GM18867 (cell line): ENCODE measurements around the gene CCT8.

Source experiments
- ATAC-seq: cut with Tn5 transposase; IDR thresholded peaks from one replicate; pipeline ENCODE4 v1.9.1; 2021; ENCODE audit warnings: mild to moderate bottlenecking, moderate library complexity; ENCODE audit not compliant: unreplicated experiment

CCT8 gene, protein sequence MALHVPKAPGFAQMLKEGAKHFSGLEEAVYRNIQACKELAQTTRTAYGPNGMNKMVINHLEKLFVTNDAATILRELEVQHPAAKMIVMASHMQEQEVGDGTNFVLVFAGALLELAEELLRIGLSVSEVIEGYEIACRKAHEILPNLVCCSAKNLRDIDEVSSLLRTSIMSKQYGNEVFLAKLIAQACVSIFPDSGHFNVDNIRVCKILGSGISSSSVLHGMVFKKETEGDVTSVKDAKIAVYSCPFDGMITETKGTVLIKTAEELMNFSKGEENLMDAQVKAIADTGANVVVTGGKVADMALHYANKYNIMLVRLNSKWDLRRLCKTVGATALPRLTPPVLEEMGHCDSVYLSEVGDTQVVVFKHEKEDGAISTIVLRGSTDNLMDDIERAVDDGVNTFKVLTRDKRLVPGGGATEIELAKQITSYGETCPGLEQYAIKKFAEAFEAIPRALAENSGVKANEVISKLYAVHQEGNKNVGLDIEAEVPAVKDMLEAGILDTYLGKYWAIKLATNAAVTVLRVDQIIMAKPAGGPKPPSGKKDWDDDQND

DNA sequence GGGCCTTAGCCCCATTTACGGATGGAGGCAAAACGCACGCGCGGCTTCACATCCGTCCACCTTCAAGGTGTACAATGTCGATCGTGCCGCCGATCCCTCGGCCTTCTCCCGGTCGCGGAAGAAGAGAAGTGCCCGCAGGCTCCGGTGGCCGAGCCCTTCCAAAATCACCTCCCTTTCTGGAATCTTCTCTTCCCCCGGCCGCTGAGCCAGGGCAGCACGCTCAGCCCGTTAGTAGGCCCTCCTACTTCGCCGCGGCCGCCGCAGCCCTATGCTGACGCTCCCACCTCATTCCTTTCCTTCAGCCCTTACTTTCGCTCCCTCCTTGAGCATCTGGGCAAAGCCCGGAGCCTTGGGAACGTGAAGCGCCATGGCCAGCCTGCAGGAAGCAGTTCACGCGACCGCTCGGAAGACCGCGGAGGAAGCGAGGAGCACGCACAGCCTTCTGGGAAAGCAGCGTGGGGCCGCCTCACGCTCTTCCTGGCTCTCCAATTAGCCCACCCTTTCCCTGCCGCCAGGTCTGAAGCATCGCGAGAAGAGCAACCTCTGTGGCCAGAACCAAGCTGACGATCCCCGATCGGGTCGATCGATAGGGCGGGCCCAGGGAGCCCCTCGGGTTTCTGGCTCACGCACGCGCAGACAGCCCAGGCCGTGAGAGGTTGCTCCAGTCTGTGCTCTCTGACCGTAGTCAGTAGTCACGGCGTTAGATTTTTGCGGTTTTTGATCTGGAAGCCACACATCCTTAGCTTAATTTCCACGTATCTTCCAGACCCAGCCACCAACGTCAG is at the start of gene CCT8:
TSS of gene CCT8 (minus strand) at position 427 of the 785 bp plus-strand sequence. CDS start at position 369, 58 bp downstream.
- peak; percentile 86 for ATAC-seq

DNA sequence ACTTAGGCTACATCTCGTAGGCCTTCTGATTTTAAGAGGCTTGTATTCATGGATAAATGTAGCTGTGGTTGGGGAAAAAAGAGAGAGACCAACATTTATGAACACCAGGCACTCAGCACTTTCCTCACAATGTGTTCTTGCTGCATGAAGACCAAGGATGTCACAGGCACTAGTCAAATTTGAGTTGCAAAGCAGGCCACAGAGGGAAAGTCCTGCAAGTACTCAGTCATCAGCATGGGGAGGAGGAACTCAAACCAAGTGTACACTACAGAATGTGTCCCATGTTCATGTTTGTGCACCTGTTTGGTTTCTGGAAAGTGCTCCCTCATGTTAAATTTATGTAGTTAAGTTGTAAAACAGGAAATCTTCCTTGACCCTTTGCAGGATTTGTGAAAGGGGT is 48.3 kb upstream of the CCT8 start:
- ATAC-seq: peak; percentile 73

DNA sequence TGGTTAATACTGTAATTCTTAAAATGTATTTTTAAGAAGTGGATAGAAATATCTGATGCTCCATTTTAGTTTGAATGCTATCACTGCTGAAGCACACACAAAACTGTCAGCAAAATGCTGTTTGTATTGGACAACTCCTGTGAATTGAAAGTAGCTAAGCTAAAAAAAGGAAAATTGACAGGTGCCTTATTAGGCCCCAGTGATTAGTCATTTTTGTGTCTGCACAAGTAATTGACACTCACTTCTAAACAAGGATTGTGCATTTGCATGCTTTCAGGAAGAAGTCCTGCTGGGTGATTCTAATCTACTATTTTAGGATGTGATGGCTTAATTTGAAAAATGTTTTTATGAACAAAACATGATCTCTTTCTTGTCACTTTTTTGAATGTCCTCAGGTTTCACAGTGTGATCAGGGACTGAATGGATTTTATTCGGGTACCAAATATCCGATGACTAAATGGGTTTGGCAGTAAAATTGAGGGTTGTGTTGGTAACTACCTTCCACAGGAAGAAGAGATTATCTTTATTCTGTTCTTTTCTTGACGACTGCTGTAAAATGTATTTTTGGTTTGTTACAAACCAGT is 44.0 kb upstream of the CCT8 start:
- ATAC-seq: peak; percentile 56

DNA sequence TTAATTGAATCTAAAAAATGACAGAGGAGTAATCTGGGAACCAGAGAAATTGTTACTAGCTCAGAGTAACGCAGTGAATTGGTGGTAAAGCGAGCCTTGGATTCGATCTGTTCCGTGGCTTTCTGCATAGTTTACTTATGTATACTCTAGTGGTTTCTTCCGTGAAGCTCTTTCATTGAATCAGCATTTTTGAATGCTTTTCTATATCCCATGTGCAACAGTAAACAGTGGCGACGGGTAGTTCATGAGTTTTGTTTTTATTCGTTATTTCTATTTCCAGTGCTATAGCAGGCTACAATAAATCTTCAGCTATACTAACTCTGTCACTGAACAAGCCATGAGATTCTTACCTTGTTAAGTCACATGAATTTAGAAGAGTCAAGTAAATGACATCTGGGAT is 42.5 kb upstream of the CCT8 start:
- ATAC-seq: no peak

DNA sequence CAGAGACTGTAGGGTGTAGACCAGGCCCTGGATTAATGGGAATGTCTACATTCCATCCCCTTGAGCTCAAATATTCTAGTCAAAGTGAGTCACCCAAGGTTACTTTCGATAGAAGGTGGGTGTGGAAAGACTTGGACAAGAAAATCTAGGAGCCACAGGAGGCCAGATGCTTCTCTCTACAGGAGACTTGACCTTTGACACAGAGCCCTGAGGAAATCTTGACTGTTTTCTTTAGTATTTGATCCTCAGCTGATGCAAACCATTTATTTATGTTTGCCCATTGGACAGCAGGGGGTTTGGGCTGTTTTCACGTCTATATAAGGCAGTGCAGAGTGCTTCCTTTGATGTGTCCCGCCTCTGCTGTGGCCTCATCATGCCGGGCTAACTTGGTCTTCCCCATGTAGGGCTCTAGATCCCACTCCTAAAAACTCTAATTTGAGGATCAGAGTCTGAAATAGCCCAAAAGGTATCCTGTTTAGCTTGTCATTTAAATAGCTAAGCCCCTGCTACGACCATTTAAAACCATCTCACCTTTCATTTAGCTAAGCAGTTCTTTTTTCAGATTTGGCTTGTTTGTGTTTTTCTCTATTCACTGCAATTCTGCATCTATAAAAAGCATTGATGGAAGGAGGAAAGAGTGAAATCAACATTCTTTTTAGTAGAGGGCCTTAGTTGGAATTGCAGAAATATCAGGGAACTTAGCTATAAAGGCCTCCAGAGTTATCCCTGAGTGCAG is 41.5 kb upstream of the CCT8 start:
- ATAC-seq: no peak

DNA sequence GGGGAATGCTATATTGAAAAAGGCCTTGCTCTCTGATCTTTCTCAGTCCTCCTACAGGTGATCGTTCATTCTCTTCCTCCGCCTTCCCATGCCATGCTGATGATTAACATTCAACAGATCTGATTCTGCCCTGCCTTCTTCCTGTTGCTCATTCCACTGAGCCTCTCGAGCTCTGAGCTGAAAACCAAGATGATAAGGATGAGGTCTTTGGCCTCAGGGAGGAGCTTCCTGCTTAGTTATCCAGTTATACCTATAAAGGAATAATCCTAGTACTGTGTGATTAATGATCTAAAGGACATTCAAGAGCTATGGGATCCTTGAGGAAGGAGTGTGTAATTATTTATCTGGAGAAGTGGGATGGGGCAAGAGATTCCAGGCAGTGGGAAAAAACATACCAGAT is 31.8 kb upstream of the CCT8 start:
- no peak for ATAC-seq

DNA sequence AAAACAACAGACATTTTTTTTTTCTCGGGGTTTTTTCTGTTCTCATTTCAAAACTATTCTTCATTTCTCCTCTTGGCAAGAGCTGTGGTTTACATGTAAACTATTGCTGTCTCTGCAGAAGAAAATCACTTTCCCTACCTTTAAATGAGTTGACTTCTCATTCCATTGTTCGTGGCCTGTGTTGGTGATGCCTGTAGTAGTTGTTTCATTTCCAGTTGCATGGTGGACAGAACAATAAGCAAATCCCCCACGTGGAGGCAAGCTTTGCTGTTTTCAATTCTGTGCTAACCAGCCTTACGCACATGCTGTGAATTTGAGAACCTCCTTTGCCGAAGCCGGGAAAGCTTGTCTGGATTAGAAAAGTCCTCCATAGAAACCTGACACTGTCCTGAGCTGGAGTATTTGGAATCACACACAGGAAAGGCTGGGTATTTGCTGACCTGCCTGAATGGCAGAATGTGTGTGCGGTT is 30.8 kb upstream of the CCT8 start:
- no peak for ATAC-seq

DNA sequence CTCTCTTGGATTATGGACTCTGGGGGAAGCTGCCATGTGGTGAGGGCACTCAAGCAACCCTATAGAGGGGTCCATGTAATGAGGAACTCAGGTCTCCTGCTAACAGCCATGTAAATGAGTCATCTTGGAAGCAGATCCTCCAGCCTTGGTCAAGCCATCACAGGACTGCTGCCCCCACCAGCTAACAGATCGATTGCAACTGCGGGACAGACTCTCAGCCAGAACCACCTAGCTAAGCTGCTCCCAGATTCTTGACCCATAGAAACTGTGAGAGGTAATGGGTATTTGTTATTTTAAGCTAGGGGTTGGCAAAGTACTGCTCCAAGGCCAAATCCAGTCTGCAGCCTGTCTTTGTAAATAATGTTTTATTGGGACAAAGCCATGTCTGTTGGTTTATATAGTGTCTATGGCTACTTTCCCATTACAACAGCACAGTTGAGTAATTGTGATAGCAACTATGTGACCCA is 29.4 kb upstream of the CCT8 start:
- no peak for ATAC-seq

DNA sequence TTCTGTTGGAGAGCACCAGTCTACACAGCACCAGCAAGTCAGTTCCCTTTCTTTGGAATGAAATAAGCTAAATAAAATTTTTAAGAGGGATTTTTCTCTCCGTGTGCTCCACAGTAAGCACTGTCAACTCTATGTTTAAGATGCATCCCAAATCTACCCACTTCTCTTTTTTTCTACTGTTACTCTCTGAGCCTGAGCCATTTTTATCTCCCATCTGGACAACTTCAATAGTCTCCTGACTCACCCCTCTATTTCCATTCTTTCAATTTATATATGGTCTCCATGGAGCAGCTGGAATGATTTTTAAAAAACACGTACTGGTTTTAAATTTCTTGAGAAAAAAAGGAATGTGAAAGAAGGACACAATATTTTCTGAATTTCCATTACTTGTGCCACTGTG is 24.7 kb upstream of the CCT8 start:
- ATAC-seq: no peak

DNA sequence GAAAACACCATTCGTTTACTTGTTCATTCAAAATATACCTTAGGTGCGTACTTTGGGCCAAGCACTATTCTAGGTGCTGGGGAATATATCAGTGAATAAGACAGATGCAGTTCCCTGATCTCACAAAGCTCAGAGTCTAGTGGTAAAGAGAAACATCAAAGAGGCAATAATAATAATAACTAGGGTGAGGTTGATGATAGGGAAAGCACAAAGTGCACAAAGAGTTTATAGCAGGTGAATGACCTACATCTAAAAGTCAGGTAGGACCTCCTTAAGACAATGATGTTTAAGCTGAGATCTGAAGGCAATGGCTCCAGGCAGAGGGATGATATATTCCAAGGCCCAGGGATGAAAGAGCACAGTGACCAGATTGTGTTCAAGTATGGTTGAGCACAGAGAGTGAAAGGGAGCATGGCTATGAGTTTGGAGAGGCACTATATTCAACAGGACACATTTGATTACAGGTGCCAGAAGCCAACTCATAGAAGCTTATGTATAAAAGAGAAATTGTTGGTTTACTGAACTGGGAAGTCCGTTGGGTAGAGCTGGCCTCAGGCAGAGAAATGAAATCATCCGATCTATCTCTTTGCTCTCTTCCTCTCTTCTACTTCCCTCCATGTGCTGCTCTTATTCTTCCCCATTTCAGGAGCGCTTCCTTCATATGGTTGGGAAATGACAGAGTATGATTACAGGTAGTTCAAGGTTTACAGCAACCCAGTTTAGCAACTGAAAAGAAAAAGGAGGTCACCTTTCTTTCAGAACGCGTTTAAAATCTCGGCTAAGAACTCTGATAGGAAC is 23.0 kb upstream of the CCT8 start:
- ATAC-seq: no peak

DNA sequence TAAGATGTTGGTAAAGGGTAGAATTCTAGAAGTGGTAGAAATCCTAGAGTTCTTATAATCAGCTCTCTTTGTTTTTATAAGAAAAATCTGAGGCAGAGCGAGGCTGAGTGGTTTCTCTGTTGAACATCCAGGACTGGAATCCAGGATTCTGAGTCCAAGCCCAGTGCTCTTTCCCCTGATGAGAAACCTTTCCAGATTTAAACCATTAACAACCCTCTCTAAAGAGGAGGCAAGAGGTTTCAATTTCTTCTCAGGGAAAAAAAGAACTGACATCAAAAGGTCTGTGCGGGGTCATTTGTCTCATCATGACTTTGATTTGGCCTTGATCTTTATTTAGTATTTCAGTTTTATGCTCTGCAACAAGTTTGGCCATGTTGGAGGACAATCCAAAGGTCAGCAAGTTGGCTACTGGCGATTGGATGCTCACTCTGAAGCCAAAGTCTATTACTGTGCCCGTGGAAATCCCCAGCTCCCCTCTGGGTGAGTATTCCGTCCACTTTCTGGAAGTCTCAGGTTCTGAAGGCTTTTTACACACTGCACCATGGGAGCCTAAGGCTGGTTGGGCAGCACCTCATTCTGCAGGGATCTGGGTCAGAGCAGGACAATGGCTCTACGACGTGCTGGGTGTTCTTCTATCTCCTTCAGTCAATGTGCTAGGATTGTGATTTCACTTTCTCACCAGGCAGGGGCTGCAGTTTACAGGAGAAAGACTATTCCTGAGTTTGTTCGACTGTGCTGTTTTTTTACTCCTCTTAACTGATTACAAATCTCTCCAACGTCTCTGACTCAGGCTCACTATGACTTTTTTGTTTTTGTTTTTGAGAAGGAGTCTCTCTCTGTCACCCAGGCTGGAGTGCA is 18.9 kb upstream of the CCT8 start:
- no peak for ATAC-seq

DNA sequence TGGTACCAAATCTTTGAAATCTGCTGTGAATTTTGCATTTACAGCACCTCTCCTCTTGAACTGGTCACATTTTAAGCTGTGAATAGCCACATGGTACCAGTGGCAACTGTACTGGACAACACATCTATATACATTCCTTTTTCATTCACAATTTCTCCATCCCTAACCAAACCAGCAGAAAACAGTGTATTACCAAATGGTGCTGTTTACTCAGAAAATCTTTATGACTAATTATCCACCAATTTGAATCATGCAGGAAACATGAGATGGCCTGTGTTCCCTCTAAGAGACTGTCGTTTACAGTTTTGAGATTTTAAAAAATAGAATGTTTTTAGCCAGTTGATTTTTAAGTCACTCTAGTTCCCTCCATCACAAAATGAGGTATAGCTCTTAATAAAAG is 17.6 kb upstream of the CCT8 start:
- no peak for ATAC-seq

DNA sequence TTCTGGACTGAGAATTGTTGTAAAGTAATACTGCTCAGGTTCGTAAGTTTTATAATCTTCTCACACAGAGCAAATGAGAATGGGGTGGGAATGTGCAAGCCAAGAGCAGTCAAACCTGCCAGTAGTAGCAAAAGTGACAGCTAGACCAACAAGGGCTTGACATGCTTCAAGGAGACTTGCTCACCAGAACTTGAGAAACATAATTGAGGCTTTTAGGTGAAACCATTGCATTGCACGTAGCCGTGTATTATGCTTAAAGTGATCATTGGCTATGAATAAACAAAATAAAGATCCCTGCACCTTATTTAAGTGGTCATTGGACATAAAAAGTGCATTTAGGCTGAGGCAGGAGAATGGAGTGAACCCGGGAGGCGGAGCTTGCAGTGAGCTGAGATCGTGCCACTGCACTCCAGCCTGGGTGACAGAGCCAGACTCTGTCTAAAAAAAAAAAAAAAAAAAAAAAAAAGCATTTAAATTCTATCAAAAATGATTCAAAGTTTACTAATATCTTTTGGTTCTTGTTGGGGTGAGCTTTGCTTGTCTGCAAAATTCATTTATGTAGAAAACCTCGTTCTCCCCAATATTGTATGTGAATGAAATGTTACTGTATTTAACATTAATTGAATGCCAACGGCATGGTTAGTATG is 11.8 kb upstream of the CCT8 start:
- ATAC-seq: no peak

DNA sequence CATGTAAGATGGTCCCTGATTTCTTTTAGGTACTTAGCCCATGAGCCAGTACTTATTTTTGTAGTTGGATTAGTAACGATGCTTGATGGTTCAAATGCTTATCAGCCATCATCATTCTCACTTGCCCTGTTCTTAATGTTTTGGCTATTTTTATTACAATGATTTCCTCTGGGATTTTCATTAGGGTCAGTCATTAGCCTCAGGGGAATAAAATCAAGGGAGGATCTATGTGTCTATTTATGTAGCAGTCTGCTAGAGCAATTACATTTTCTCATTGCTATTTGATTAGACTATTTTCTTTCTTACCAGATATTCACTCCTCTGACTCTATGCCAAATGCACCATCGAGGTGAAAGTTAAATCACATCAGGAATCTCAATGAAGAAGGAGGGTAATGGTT is 10.9 kb upstream of the CCT8 start:
- ATAC-seq: no peak

DNA sequence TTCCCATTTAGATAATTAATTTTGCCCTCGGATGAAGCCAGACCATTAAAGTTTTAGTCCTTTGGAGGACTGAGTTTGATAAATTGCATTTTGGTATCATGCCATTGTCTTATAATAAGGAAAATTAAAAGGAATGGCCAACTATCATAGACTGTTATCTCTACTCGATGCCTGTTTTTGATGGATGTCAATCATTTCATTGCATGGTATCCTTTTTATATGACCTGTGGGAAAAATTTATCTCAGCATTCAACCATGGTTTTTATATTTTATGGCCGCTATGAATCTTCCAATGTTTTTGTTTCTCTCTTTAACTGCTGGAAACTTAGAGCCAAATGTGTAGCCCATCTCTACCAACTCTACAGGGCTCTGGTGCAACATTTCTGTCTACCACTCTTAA is 9.9 kb upstream of the CCT8 start:
- ATAC-seq: no peak

DNA sequence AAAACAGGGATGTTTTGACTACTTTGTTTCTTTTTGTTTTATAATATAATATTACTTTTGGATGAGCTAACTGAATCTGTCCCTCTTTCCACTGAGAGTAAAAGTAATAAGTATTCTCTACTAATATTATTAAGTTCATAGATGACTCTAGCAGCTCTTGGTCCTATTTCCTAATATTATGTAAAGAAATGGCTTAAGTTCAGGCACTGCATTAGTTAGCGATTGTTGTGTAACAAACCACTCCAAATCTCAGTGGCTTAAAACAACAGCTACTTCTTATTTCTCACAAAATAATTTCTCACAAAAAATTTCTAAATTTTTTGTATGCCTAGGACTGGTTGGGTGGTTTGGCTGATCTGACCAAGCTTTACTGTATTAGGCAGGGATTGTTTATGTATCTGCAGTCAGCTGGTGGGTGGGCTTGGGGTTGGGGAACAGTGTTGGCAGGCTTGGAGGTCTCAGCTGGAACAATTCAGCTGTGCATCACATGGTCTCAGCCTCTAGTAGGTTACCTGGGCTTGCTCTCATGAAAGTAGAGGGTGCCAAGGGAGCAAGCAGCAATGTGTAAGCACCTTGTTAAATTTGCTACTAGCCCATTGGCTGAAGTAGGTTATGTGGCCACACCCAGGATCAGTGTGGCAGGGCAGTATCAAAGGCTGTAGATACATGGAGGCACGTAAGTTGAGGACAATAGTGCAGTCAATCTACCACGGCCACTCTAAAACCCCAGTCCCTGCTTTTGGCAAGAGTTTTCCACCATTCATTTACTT is 8.8 kb upstream of the CCT8 start:
- no peak for ATAC-seq

DNA sequence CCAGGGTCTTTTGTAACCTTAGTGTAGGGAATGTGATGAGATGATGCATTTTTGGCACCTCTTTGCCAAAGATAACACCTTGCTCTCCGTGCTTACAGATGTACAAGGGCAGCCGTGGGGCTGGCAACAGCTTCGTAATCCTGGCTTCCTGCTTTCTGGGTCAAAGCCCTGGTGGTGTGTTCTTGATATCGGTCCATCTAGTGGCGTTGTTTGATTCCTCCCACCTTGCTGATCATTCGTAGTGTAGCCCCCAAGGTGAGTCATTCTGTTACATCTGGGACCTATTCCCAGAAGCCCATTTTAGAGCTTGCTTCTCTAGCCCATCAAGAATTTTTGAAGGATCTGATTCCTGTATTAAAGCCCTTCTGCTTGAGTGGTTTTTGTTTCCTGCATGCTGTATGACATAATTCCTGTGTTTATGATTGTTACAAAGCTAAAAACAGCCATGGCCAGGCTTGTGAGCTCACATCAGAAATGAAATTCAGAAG is 7.0 kb upstream of the CCT8 start:
- ATAC-seq: no peak
